Stomach (tissue), 4 donors: ENCODE results near the gene ITGA3.

ENCODE experiments used
- CTCF ChIP-seq, 7 experiments: fragments of 450-650 bp in 4 of 7; fragments of 200-600 bp in 3 of 7; sonication (generic) in 3 of 7; IDR thresholded peaks; one replicate each; pipeline ENCODE4 v1.5.1; 2016 to 2019; ENCODE audit warnings: antibody characterized with exemption in 7 of 7, control low read depth in 2 of 7, mild to moderate bottlenecking in 1 of 7
- EP300 ChIP-seq: sonication (generic); formaldehyde crosslinking; IDR thresholded peaks from one replicate; pipeline ENCODE4 v1.6.1; 2017; ENCODE audit warnings: antibody characterized with exemption

GRCh38 chr17:50096758-50097157 lies 40.8 kb downstream of the ITGA3 start:
- TF ChIP-seq CTCF (IDR thresholded peaks at IDR 0.05) (no peak), EP300 (no peak)
